H1 (cell line): ENCODE results near the gene ZNF280B. TPM values are rescaled to one million over a fixed set of nuclear protein-coding genes. Genes with fewer than 3 reads are reported as not detected.

Experiments used
- CTCF ChIA-PET: fragments of 300-600 bp; sonication (Branson Sonifier 250); formaldehyde crosslinking; loops from one replicate; lab custom pipeline; 2021; ENCODE audit not compliant: partially characterized antibody; lab: Charles Lee
- POLR2A ChIA-PET: fragments of 300-600 bp; sonication (Branson Sonifier 250); formaldehyde crosslinking; loops from one replicate; lab custom pipeline; 2021; ENCODE audit warnings: inconsistent platforms; ENCODE audit not compliant: partially characterized antibody; lab: Charles Lee
- DNase-seq, 2 experiments: peaks; one replicate each; pipeline versions ENCODE4 v3.0.0 to v3.0.0-alpha.2; 2010 to 2022; ENCODE audit warnings: low spot score in 2 of 2, low read depth in 1 of 2, mixed read lengths in 1 of 2
- FAIRE-seq: peaks from 2 replicates; lab custom pipeline; 2011; peaks lifted over from hg19 to GRCh38; lab: Jason Lieb, UNC
- H2AFZ ChIP-seq: 2 replicates; pipeline ENCODE4 v1.8.1; 2012; ENCODE audit warnings: low read length, inconsistent platforms
- H2AK5ac ChIP-seq: 2 replicates; pipeline ENCODE4 v1.6.1; 2013; ENCODE audit warnings: low read depth, low read length
- H2BK120ac ChIP-seq: replicated peaks from 2 replicates; pipeline ENCODE3; 2013; ENCODE audit warnings: low read depth, low read length, inconsistent platforms
- H2BK12ac ChIP-seq: 2 replicates; pipeline ENCODE4 v1.6.1; 2013; ENCODE audit warnings: low read depth, low read length
- H2BK15ac ChIP-seq: 2 replicates; pipeline ENCODE4 v1.6.1; 2013; ENCODE audit warnings: low read length
- H2BK20ac ChIP-seq: 2 replicates; pipeline ENCODE4 v1.6.1; 2013; ENCODE audit warnings: low read length
- H2BK5ac ChIP-seq: 2 replicates; pipeline ENCODE4 v1.6.1; 2013; ENCODE audit warnings: low read depth, low read length
- H3K14ac ChIP-seq: 2 replicates; pipeline ENCODE4 v1.6.1; 2013; ENCODE audit warnings: inconsistent platforms; ENCODE audit not compliant: insufficient read length
- H3K18ac ChIP-seq: 2 replicates; pipeline ENCODE4 v1.6.1; 2013; ENCODE audit warnings: low read length; ENCODE audit errors: extremely low read depth
- H3K23ac ChIP-seq: 2 replicates; pipeline ENCODE4 v1.6.1; 2013; ENCODE audit warnings: inconsistent platforms; ENCODE audit not compliant: insufficient read length
- H3K23me2 ChIP-seq: 2 replicates; pipeline ENCODE4 v1.6.1; 2013; ENCODE audit warnings: low read depth, low read length
- H3K27ac ChIP-seq: 2 replicates; pipeline ENCODE4 v1.6.1; 2011; ENCODE audit warnings: low read depth, low read length, inconsistent platforms
- H3K27me3 ChIP-seq, 4 experiments: replicated peaks in 1 of 4; 1 replicate in 1 of 4; 2 replicates in 3 of 4; pipeline versions ENCODE4 v1.6.1 to v1.8.1; 2011 to 2013; ENCODE audit warnings: low read length in 3 of 4, mild to moderate bottlenecking in 3 of 4, inconsistent platforms in 2 of 4, mixed read lengths in 2 of 4, moderate library complexity in 1 of 4; ENCODE audit not compliant: control insufficient read depth in 3 of 4, insufficient read depth in 3 of 4; ENCODE audit errors: extremely low read depth in 1 of 4
- H3K36me3 ChIP-seq, 4 experiments: 2 replicates each; pipeline versions ENCODE4 v1.6.1 to v1.8.1; 2011 to 2013; ENCODE audit warnings: mild to moderate bottlenecking in 4 of 4, low read length in 3 of 4, moderate library complexity in 2 of 4, control low read depth in 1 of 4, inconsistent platforms in 1 of 4; ENCODE audit not compliant: insufficient read depth in 4 of 4, control insufficient read depth in 2 of 4
- H3K4ac ChIP-seq: replicated peaks from 2 replicates; pipeline ENCODE3; 2013; ENCODE audit warnings: low read length, low read depth, mixed read lengths, inconsistent platforms; ENCODE audit not compliant: insufficient read length
- H3K4me1 ChIP-seq, 4 experiments: replicated peaks in 1 of 4; 1 replicate in 1 of 4; 2 replicates in 3 of 4; pipeline versions ENCODE4 v1.6.1 to v1.8.1; 2011 to 2013; ENCODE audit warnings: low read length in 3 of 4, inconsistent platforms in 2 of 4, mixed read lengths in 1 of 4; ENCODE audit not compliant: insufficient read depth in 4 of 4, control insufficient read depth in 3 of 4
- H3K4me2 ChIP-seq, 2 experiments: 2 replicates each; pipeline versions ENCODE4 v1.6.1 to v1.8.1; 2011 to 2013; ENCODE audit warnings: low read depth in 2 of 2, low read length in 2 of 2, control low read depth in 1 of 2, inconsistent platforms in 1 of 2, mild to moderate bottlenecking in 1 of 2; ENCODE audit not compliant: insufficient read depth in 1 of 2
- H3K4me3 ChIP-seq, 4 experiments: fragments of 200-600, 300-600 bp in 1 of 4; sonication (generic), shearing (Covaris generic), sonication (Bioruptor Twin) in 1 of 4; 2 replicates each; pipeline versions ENCODE4 v1.5.1 to v1.8.1; 2011 to 2016; ENCODE audit warnings: low read length in 4 of 4, low read depth in 3 of 4, control low read depth in 2 of 4, inconsistent platforms in 2 of 4, mild to moderate bottlenecking in 2 of 4, mixed read lengths in 1 of 4, moderate library complexity in 1 of 4; ENCODE audit not compliant: insufficient read depth in 2 of 4; ENCODE audit errors: extremely low read depth in 1 of 4
- H3K56ac ChIP-seq: replicated peaks from 2 replicates; pipeline ENCODE3; 2013; ENCODE audit warnings: low read depth, mild to moderate bottlenecking, mixed read lengths, low read length, inconsistent platforms; ENCODE audit not compliant: insufficient read length
- H3K79me1 ChIP-seq: 2 replicates; pipeline ENCODE4 v1.6.1; 2013; ENCODE audit warnings: low read depth, low read length, control low read depth
- H3K79me2 ChIP-seq, 2 experiments: 2 replicates each; pipeline versions ENCODE4 v1.6.1 to v1.8.1; 2012 to 2013; ENCODE audit warnings: low read length in 2 of 2, mild to moderate bottlenecking in 2 of 2, inconsistent platforms in 1 of 2; ENCODE audit not compliant: insufficient read depth in 2 of 2, control insufficient read depth in 1 of 2
- H3K9ac ChIP-seq, 4 experiments: replicated peaks in 1 of 4; 1 replicate in 1 of 4; 2 replicates in 3 of 4; pipeline versions ENCODE4 v1.6.1 to v1.8.1; 2011 to 2013; ENCODE audit warnings: low read depth in 3 of 4, low read length in 3 of 4, control low read depth in 2 of 4, mild to moderate bottlenecking in 2 of 4, moderate library complexity in 2 of 4, inconsistent platforms in 1 of 4; ENCODE audit errors: extremely low read depth in 1 of 4
- H3K9me3 ChIP-seq, 2 experiments: 2 replicates each; pipeline versions ENCODE4 v1.6.1 to v1.8.1; 2012 to 2013; ENCODE audit warnings: mild to moderate bottlenecking in 2 of 2, moderate library complexity in 2 of 2, control low read depth in 1 of 2, inconsistent platforms in 1 of 2, low read depth in 1 of 2, low read length in 1 of 2, mixed read lengths in 1 of 2; ENCODE audit not compliant: insufficient read depth in 2 of 2
- H4K20me1 ChIP-seq, 2 experiments: replicated peaks in 1 of 2; 2 replicates each; pipeline versions ENCODE3 to v1.8.1; 2011 to 2013; ENCODE audit warnings: inconsistent platforms in 2 of 2, low read length in 2 of 2, mild to moderate bottlenecking in 1 of 2; ENCODE audit not compliant: insufficient read depth in 2 of 2, control insufficient read depth in 1 of 2
- H4K5ac ChIP-seq: 2 replicates; pipeline ENCODE4 v1.6.1; 2013; ENCODE audit warnings: low read length, low read depth, mixed read lengths, inconsistent platforms; ENCODE audit not compliant: insufficient read length
- H4K8ac ChIP-seq: 2 replicates; pipeline ENCODE4 v1.8.0; 2013; ENCODE audit warnings: mild to moderate bottlenecking, moderate library complexity, low read length, inconsistent platforms; ENCODE audit not compliant: insufficient read depth; ENCODE audit errors: extremely low read depth
- H4K91ac ChIP-seq: replicated peaks from 2 replicates; pipeline ENCODE3; 2013; ENCODE audit warnings: low read length, mixed read lengths, inconsistent platforms; ENCODE audit not compliant: insufficient read length
- FOSL1 ChIP-seq: IDR thresholded peaks from 2 replicates; pipeline ENCODE4 v1.6.1; 2011; ENCODE audit warnings: mild to moderate bottlenecking, low read depth, low read length, moderate library complexity; ENCODE audit not compliant: insufficient read depth
- GTF2F1 ChIP-seq: IDR thresholded peaks from 2 replicates; pipeline ENCODE4 v1.6.1; 2012; ENCODE audit warnings: low read depth, low read length, improper control_type of control experiment, borderline replicate concordance
- HDAC2 ChIP-seq, 2 experiments: fragments of 300-600 bp in 1 of 2; sonication (generic) in 1 of 2; IDR thresholded peaks; 2 replicates each; pipeline ENCODE4 v1.6.1; 2011 to 2012; ENCODE audit warnings: low read depth in 2 of 2, low read length in 2 of 2, mild to moderate bottlenecking in 2 of 2, moderate library complexity in 2 of 2, borderline replicate concordance in 1 of 2, inconsistent platforms in 1 of 2
- KDM5A ChIP-seq: fragments of 200-600 bp; IDR thresholded peaks from 2 replicates; pipeline ENCODE4 v1.7.1; 2012; ENCODE audit warnings: mild to moderate bottlenecking, low read length, inconsistent platforms, mixed read lengths
- MAFK ChIP-seq: IDR thresholded peaks from 2 replicates; pipeline ENCODE4 v1.6.1; 2012; ENCODE audit warnings: low read depth, mild to moderate bottlenecking, improper control_type of control experiment, low read length
- POU5F1 ChIP-seq: IDR thresholded peaks from 2 replicates; pipeline ENCODE4 v1.6.1; 2011; ENCODE audit warnings: low read depth, mild to moderate bottlenecking, low read length, moderate library complexity
- RAD21 ChIP-seq, 2 experiments: IDR thresholded peaks in 1 of 2; conservative IDR thresholded peaks in 1 of 2; 2 replicates each; pipeline ENCODE4 v1.6.1; 2011; ENCODE audit warnings: low read depth in 2 of 2, low read length in 2 of 2, improper control_type of control experiment in 1 of 2, inconsistent platforms in 1 of 2, mild to moderate bottlenecking in 1 of 2, moderate library complexity in 1 of 2
- SIX5 ChIP-seq: IDR thresholded peaks from 2 replicates; pipeline ENCODE4 v1.6.1; 2011; ENCODE audit warnings: mild to moderate bottlenecking, low read depth, low read length
- TAF7 ChIP-seq: optimal IDR thresholded peaks from 2 replicates; pipeline ENCODE3; 2011; ENCODE audit warnings: low read depth, mild to moderate bottlenecking, inconsistent platforms, low read length, moderate library complexity, borderline replicate concordance
- polyA plus RNA-seq, 7 experiments: library from polyadenylated mRNA; depleted of rRNA in 3 of 7; stranded (reverse) in 5 of 7; unstranded in 2 of 7; fragments of >200 nt in 5 of 7; fragments of 200-250 nt in 2 of 7; gene quantifications; 1 replicate in 5 of 7; 2 replicates in 1 of 7; 4 replicates in 1 of 7; pipeline versions ENCODE4 v1.2.1 to v1.2.3, GENCODE V29; 2011 to 2013; ENCODE audit warnings: missing spikeins in 2 of 7, mixed read lengths in 2 of 7
- total RNA-seq: library from RNA; stranded (reverse); fragmentation: NEBNext Ultra II Directional; extraction: Animal tissue kit (Norgen Biotek cat#: 25700); gene quantifications from 2 replicates; pipeline ENCODE4 v1.2.1, GENCODE V29; 2021
- TF ChIP-seq, protein P1 (sequence below): IDR thresholded peaks from 2 replicates; pipeline ENCODE4 v1.6.1; 2012; ENCODE audit warnings: inconsistent platforms
- TF ChIP-seq, protein P2 (sequence below), 3 experiments: IDR thresholded peaks; 1 replicate in 2 of 3; 2 replicates in 1 of 3; pipeline versions ENCODE4 v1.5.1 to v1.6.1; 2011; ENCODE audit warnings: low read length in 3 of 3, mild to moderate bottlenecking in 3 of 3, inconsistent platforms in 2 of 3, low read depth in 1 of 3, moderate library complexity in 1 of 3; ENCODE audit not compliant: insufficient read depth in 1 of 3; ENCODE audit errors: control extremely low read depth in 1 of 3

Gene ZNF280B
- total and polyA plus RNA-seq, 2 of the 8 experiments (the other 6 are each of a cell fraction or from before 2014, with no cell fraction given), result 4.8 to 11.7 TPM

DNA sequence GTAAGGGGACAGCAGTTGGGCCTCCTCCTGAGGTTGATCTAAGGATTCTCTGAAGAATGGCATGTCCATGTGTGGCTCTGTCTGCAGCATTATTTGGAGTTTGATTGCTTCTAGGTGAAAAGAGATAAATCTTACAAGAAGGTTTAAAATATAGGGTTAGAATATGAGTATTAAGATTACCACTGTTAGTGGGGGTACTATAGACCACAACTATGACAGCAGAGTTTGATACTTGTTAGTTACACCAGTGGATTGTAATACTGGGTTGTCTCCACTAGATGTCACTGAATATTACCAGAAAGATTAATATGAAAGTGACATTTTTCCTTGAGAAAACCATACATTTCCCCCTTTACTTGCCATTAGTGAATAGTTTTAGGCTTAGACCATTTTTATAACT is 47.9 kb downstream of the ZNF280B start:
- Histone ChIP-seq H4K5ac (no peak overlapping the region), H4K91ac (no peak overlapping the region), H3K23me2 (no peaks in the 10 kb centered on the region), H3K79me1 (no peaks in the 10 kb centered on the region), H3K36me3 (no peaks in the 10 kb centered on the region), H4K8ac (no peak overlapping the region), H3K27ac (peak overlapping the region; percentile 24; the same call in 1 of the 2 replicates), H3K23ac (no peak overlapping the region), H3K4me3 (peak overlapping the region in 1 of 4 experiments; percentile 38; a peak in 1 of 8 replicates), H3K56ac (no peak overlapping the region), H2BK5ac (no peak overlapping the region), H3K79me2 (no peaks in the 10 kb centered on the region), H3K4ac (no peak overlapping the region), H2BK120ac (no peak overlapping the region), H3K27me3 (peaks cover 3 to 42% (median 31%) of the 10 kb centered on the region in 4 experiments), H3K14ac (no peak overlapping the region), H3K4me1 (peaks cover 0 to 20% (median 3%) of the 10 kb centered on the region in 4 experiments; a peak in 3 of 7 replicates), H3K4me2 (no peak overlapping the region), H3K9me3 (no peaks in the 10 kb centered on the region), H2AK5ac (no peak overlapping the region), H2BK20ac (no peak overlapping the region), H4K20me1 (no peaks in the 10 kb centered on the region), H3K9ac (no peak overlapping the region), H2AFZ (no peak overlapping the region), H2BK15ac (no peak overlapping the region), H3K18ac (no peak overlapping the region), H2BK12ac (no peak overlapping the region)
- ChIA-PET POLR2A (no interaction called here), CTCF (interaction anchor here (1.1 to 12.8 kb wide), 8 partner anchors 18 to 497 kb away, joined by 3 to 206 read pairs (median 40); no protein-coding TSS in a partner anchor)
- no peak for DNase-seq
- no peak for FAIRE-seq
- TF ChIP-seq POU5F1 (no peak), KDM5A (no peak), TAF7 (no peak), MAFK (no peak), SIX5 (no peak), FOSL1 (no peak), HDAC2 (IDR thresholded peaks at IDR 0.05; ENCODE audit: borderline replicate concordance in 1 of 2, low read depth in 2 of 2, low read length in 2 of 2) (no peak), RAD21 (IDR thresholded peaks at IDR 0.05 in 1 of 2, conservative IDR thresholded peaks at IDR 0.05 in 1 of 2; ENCODE audit: low read depth in 2 of 2, low read length in 2 of 2) (peak; percentile 18), GTF2F1 (no peak)
- TF ChIP-seq, protein P1, sequence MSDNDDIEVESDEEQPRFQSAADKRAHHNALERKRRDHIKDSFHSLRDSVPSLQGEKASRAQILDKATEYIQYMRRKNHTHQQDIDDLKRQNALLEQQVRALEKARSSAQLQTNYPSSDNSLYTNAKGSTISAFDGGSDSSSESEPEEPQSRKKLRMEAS, result no peak
- TF ChIP-seq, protein P2, sequence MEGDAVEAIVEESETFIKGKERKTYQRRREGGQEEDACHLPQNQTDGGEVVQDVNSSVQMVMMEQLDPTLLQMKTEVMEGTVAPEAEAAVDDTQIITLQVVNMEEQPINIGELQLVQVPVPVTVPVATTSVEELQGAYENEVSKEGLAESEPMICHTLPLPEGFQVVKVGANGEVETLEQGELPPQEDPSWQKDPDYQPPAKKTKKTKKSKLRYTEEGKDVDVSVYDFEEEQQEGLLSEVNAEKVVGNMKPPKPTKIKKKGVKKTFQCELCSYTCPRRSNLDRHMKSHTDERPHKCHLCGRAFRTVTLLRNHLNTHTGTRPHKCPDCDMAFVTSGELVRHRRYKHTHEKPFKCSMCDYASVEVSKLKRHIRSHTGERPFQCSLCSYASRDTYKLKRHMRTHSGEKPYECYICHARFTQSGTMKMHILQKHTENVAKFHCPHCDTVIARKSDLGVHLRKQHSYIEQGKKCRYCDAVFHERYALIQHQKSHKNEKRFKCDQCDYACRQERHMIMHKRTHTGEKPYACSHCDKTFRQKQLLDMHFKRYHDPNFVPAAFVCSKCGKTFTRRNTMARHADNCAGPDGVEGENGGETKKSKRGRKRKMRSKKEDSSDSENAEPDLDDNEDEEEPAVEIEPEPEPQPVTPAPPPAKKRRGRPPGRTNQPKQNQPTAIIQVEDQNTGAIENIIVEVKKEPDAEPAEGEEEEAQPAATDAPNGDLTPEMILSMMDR (IDR thresholded peaks at IDR 0.05; ENCODE audit: control extremely low read depth in 1 of 3, insufficient read depth in 1 of 3, low read depth in 1 of 3, low read length in 3 of 3), result peak in 2 of 3 experiments; percentile 15 to 41; a peak in 2 of 4 replicates
